ENCODE measurements around the gene KCNK5. TPM values are rescaled to one million over a fixed set of nuclear protein-coding genes. Genes with fewer than 3 reads are reported as not detected.

KCNK5 gene
- total and polyA plus RNA-seq, 12 donors, result 0.06 to 1.1 (median 0.25) TPM; not detected in 1

DNA sequence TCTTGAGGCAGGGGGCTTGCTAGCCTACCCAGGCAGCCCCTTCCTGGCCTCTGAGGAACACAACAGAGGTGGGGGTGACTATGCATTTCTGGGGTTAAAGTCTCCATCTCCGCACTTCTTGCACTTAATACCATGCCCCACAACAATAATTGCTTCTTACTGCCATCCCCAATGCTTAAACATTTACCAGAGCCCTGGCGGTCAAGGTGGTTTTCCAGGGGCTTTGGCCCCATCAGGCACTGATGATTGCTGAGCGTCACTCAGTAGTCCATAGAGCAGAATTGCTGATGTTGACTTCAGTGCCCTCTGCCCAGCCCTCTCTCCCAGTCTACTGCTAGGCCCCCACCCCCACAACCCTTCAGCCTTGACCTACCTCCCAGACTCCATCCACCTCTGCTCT is 32.5 kb upstream of the KCNK5 start:
- Histone ChIP-seq H3K27me3 (peaks cover 0 to 51% (median 17%) of the 10 kb centered on the region in 7 donors), H3K9me3 (no peaks in the 10 kb centered on the region), H3K4me1 (no peaks in the 10 kb centered on the region), H3K4me3 (no peak overlapping the region), H3K27ac (no peak overlapping the region), H3K36me3 (no peaks in the 10 kb centered on the region)
- TF ChIP-seq, protein P1, sequence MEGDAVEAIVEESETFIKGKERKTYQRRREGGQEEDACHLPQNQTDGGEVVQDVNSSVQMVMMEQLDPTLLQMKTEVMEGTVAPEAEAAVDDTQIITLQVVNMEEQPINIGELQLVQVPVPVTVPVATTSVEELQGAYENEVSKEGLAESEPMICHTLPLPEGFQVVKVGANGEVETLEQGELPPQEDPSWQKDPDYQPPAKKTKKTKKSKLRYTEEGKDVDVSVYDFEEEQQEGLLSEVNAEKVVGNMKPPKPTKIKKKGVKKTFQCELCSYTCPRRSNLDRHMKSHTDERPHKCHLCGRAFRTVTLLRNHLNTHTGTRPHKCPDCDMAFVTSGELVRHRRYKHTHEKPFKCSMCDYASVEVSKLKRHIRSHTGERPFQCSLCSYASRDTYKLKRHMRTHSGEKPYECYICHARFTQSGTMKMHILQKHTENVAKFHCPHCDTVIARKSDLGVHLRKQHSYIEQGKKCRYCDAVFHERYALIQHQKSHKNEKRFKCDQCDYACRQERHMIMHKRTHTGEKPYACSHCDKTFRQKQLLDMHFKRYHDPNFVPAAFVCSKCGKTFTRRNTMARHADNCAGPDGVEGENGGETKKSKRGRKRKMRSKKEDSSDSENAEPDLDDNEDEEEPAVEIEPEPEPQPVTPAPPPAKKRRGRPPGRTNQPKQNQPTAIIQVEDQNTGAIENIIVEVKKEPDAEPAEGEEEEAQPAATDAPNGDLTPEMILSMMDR (IDR thresholded peaks at IDR 0.05), result no peak
- WGBS, 2 donors, result 88 to 93% methylated on average over 3 of the region's 3 CpGs
- no peak for DNase-seq
- intact Hi-C loops (cut with DNase I), result no loop called here
- ATAC-seq, result no peak

DNA sequence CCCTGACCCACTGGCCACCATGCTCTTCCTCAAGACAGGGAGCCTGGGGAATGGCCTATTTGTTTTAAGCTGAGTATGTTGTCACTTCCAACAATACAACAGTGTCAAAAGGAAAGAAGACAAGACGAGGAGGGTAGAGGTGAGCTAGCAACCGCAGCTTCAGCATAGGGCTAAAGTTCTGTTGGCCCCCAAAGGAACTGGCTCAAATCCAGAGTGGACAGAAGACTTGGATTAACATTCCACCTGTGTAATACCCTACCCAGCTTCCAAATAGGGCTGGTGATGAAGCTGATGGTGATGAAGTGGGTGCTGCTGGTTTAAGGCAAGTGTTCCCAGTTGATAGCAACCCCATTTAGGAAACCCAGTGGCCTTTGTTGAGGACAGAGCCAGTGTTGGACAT is 31.7 kb upstream of the KCNK5 start:
- 76 to 84% methylated on average over 2 of the region's 2 CpGs for WGBS, 2 donors
- DNase-seq (no peak), ATAC-seq (no peak)
- Histone ChIP-seq H3K4me1 (no peaks in the 10 kb centered on the region), H3K27me3 (peaks cover 0 to 51% (median 17%) of the 10 kb centered on the region in 7 donors), H3K36me3 (no peaks in the 10 kb centered on the region), H3K27ac (no peak overlapping the region), H3K9me3 (no peaks in the 10 kb centered on the region), H3K4me3 (no peak overlapping the region)
- intact Hi-C loops (cut with DNase I), result no loop called here
- TF ChIP-seq, protein P1 (IDR thresholded peaks at IDR 0.05), result no peak

DNA sequence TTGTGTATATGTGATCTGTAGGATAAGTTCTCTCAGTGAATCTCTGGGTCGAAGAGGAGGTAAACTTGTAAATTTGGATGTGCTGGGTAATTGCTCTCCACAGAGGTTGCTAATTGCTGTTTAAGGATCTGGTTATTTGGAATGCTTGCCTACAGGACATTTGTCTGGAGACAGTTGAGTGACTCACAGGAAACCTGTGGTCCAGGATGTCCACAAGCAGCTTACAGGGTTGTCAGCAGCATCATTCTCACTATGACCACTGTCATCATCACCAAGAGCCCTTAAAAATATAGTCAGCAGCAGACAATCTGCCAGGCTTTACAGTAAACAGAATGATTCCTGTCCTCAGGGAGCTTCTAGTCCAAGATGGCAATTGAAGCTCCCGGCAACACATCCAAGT is 31.2 kb upstream of the KCNK5 start:
- Histone ChIP-seq H3K27me3 (peaks cover 0 to 51% (median 17%) of the 10 kb centered on the region in 7 donors), H3K27ac (no peak overlapping the region), H3K4me3 (no peak overlapping the region), H3K9me3 (no peaks in the 10 kb centered on the region), H3K36me3 (no peaks in the 10 kb centered on the region), H3K4me1 (no peaks in the 10 kb centered on the region)
- no peak for DNase-seq
- TF ChIP-seq, protein P1 (IDR thresholded peaks at IDR 0.05), result no peak
- ATAC-seq, result no peak
- intact Hi-C loops (cut with DNase I), result no loop called here
- 88 to 89% methylated on average over 2 of the region's 2 CpGs for WGBS, 2 donors

DNA sequence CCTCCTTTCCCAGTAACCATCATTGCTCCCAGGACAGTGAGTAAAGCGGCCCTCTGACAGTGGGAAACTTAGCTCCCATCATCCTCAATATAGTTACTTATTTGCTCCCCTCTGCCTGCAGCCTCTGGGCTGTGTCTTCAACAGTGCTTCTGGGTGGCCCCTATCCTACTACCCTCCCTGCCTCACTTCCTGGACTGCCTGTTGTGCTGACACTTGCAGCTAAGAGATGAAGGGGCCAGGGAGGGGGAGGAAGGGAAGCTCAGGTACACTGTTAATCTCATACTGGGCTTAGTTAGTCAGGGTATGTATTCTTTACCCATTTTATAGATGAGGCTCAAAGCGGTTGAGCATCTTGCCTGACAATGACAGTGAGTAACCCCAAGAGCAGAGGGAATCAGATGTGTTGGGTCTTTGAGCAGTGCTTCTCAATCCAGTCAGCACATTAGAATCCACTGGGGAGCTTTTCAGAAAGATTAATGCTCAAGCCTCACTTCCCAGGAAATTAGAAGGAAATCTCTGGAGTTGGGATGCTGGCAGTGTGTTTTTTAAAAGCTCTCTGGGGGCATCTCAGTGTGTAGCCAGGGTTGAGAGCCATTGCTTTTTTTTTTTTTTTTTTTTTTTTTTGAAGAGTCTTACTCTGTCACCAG is 27.1 kb upstream of the KCNK5 start:
- H3K4me1 ChIP-seq, result no peaks in the 10 kb centered on the region
- WGBS, 2 donors, result 62 to 79% methylated on average over 2 of the region's 2 CpGs
- H3K9me3 ChIP-seq, result peaks cover 0 to 8% (median 0%) of the 10 kb centered on the region in 11 donors
- H3K4me3 ChIP-seq, result no peak overlapping the region
- intact Hi-C loops (cut with DNase I), result no loop called here
- no peak overlapping the region for H3K27ac ChIP-seq
- TF ChIP-seq, protein P1 (IDR thresholded peaks at IDR 0.05), result no peak
- peaks cover 0 to 28% (median 16%) of the 10 kb centered on the region in 7 donors for H3K27me3 ChIP-seq
- ATAC-seq (no peak), DNase-seq (no peak)
- no peaks in the 10 kb centered on the region for H3K36me3 ChIP-seq

All from heart right ventricle (tissue), 16 donors.